GM12891 (cell line): Measurements from ENCODE around the gene KCNJ4.

Experiments used
- DNase-seq: peaks from one replicate; pipeline ENCODE4 v3.0.0; 2011; ENCODE audit warnings: low spot score; ENCODE audit not compliant: insufficient read length
- FAIRE-seq: peaks from 2 replicates; lab custom pipeline; 2011; peaks lifted over from hg19 to GRCh38; lab: Jason Lieb, UNC
- PAX5 ChIP-seq: IDR thresholded peaks from 2 replicates; pipeline ENCODE4 v1.6.1; 2011; ENCODE audit warnings: low read length, moderate library complexity, mild to moderate bottlenecking; ENCODE audit not compliant: insufficient read depth, severe bottlenecking
- POLR2A ChIP-seq: IDR thresholded peaks from 2 replicates; pipeline ENCODE4 v1.6.1; 2011; ENCODE audit warnings: low read depth, low read length, control low read depth
- POLR2AphosphoS5 ChIP-seq: IDR thresholded peaks from 2 replicates; pipeline ENCODE4 v1.6.1; 2011; ENCODE audit warnings: low read depth, low read length, control low read depth
- POU2F2 ChIP-seq: IDR thresholded peaks from 2 replicates; pipeline ENCODE4 v1.6.1; 2011; ENCODE audit warnings: low read depth, mild to moderate bottlenecking, control low read depth, low read length, moderate library complexity
- SPI1 ChIP-seq: IDR thresholded peaks from 2 replicates; pipeline ENCODE4 v1.6.1; 2011; ENCODE audit warnings: low read depth, low read length, control low read depth
- TAF1 ChIP-seq: IDR thresholded peaks from 2 replicates; pipeline ENCODE4 v1.6.1; 2011; ENCODE audit warnings: low read depth, low read length, control low read depth

KCNJ4 gene

DNA sequence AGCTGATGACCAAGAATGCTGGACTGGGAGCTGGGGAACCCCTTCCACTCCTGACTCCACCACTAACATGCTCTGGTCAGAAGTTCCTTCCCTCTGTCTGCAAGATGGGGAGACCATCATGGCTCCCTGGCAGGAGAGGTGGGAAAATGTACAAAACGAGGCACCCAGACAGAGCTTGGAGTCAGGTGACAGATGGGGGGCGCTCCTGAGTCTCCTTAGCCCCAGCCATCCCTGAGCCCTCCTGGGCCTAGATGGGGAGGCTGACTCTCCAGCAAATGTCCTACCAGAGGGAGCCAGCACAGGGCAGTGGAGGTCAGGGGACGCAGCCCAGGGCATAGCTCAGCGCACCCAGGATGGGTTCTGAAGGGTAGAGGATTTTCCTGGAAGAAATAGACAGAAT is 20.0 kb downstream of the KCNJ4 start:
- no peak for TF ChIP-seq SPI1
- DNase-seq (no peak), FAIRE-seq (no peak)

DNA sequence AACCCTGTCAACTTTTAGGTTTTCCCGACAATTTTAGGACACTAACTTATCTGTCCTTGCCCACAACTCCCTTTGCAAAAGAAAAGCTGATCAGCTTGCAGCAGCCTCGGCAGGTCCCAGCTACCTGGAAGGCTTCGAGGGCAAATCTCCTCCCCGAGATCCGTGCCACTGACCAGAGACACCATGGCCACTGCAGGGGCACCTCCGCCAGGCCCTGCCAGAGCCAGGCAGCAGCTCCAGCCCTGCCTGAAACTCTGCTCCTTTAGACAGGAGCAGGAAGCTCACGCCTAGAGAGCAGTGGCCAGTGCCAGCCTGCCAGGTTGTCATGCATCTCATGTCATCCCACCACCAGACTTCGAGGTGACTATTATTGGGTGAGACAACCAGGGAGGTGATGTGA is 21.1 kb downstream of the KCNJ4 start:
- DNase-seq (no peak), FAIRE-seq (no peak)
- TF ChIP-seq PAX5 (no peak), TAF1 (no peak), POLR2A (no peak), POLR2AphosphoS5 (no peak), SPI1 (no peak), POU2F2 (no peak)

DNA sequence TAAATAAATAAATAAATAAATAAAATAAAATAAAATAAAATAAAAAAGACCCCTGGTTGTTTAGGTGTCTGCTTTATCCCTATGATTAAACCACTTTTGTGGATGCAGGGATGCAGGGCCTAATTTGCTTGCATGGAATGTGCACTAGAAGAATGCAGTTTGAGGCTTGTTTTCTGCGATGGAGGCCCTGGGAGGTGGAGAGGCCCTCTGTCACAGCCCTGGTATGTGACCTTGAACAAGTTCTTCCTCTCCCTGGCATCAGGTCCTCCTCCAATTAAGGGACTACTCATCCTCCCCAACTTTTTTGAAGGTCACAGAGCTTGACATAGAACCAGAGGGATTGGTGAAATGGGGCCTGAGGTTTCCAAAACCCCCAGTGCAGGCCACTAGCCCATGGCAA is 22.7 kb downstream of the KCNJ4 start:
- DNase-seq, result no peak
- FAIRE-seq, result no peak
- TF ChIP-seq POLR2AphosphoS5 (no peak), POU2F2 (no peak), TAF1 (no peak), PAX5 (no peak), SPI1 (no peak)

DNA sequence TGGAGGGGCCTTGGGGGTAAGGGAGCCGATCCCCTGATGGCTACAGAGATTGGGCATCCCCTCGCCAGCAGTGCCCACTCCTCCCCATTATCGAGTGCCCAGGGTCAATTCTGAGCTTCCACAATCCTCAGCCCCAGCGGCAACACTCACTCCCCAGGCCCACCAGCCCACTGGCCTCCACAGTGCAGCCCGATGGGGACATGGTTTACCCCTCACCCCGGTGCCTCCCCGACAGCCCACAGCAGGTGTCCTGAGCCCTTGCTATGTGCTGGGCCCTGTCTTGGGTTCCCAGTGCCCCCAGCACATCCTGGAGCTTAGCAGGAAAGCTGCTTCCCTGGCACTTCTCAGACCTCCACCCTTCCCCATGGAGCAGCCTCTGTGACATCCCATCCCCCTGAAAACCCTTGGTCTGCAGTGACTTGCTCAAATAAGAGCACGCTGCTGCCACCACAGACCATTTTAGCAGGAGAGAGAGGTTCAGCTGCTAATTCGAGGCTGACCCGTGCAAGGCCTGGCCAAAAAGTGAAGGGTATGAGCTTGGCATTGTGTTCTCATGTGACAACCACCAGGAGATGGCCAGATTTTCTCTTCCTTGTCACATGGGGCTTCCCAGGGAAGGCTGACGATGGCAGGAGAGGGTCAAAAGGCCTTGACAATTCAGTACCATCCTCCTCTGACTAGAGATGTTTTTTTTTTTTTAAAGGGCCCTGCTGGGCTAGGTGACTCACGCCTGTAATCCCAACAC is 23.6 kb downstream of the KCNJ4 start:
- no peak for FAIRE-seq
- TF ChIP-seq POU2F2, result no peak
- no peak for TF ChIP-seq POLR2AphosphoS5
- TF ChIP-seq POLR2A, result no peak
- TF ChIP-seq TAF1, result no peak
- TF ChIP-seq SPI1, result no peak
- no peak for TF ChIP-seq PAX5

DNA sequence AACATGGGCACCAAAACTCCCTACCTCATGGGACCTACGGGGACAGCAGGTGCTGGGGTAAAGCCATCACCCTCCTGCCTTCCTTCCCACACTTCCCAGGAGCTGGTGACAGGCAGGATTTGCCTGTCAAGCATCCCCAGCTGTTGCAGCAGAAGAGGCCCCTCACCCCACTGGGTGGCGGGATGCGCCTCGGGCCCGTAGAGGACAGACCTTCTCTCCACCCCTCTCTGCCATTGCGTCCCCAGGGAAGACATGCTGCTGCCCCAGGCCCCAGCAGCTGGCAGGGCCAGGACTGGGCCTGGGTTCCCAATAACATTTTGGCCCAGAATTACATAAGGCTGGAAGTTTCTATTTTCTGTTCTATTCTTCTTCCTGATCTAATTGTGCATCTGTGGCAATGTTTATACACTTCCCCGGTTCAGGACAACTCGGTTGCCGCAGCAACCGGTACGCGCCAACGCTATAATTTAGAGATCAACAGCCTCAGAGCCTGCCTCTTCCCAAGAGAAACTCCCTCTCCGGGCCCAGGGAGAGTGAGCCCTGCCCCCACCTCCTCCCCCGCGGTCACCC is 25.4 kb downstream of the KCNJ4 start:
- TF ChIP-seq TAF1, result no peak
- no peak for TF ChIP-seq SPI1
- DNase-seq (no peak), FAIRE-seq (no peak)

More for the DNA sequence above, 23.6 kb downstream of the KCNJ4 start:
- DNase-seq, result no peak

DNA sequence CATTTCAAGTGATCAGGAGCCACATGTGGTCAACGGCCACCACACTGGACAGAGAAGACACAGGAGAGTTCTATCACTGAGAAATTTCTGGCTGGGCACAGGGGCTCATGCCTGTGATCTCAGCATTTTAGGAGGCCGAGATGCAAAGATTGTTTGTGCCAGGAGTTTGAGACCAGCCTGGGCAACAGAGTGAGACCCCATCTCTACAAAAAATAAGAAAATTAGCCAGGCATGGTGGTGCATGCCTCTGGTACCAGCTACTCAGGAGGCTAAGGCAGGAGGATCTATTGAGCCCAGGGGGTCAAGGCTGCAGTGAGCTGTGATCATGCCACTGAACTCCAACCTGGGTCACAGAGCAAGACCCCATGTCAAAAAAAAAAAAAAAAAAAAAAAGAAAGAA is 26.3 kb downstream of the KCNJ4 start:
- no peak for FAIRE-seq
- DNase-seq, result no peak
- TF ChIP-seq PAX5, result no peak

DNA sequence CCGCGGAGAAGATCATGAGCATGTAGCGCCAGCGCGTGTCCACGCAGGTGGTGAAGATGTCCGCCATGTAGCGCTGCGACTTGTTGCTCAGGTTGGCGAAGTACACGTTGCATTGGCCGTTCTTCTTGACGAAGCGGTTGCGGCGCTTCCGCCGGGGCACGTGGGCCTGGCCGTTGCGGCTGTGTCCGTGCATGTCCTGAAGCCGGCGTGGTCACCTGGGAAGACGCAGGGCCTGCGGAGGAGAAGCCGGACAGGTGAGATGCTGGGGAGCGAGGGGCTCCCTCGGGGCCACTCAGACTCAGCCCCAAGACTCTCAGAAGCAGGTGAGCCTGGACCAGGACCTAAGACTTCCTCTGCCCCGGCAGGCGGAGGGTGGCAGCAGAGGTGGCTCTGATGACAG is 27.1 kb downstream of the KCNJ4 start:
- FAIRE-seq (no peak), DNase-seq (no peak)
- TF ChIP-seq POU2F2, result no peak
- no peak for TF ChIP-seq POLR2A
- TF ChIP-seq PAX5, result no peak
- no peak for TF ChIP-seq TAF1
- no peak for TF ChIP-seq SPI1
- TF ChIP-seq POLR2AphosphoS5, result no peak

DNA sequence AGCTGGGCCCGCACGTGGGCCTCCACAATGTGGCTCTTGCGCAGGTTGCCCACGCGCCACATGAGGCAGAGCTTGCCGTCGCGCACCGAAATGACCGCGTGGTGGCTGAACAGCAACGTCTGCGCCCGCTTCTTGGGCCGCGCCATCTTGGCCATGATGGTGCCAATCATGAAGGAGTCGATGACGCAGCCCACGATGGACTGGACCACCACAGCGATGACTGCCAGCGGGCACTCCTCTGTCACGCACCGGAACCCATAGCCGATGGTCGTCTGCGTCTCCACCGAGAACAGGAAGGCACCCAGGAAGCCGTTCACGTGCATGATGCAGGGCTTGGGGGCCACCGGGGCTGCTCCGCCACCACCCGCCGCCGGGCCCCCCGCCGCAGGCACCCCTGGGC is 27.5 kb downstream of the KCNJ4 start:
- no peak for DNase-seq
- TF ChIP-seq PAX5, result no peak
- no peak for TF ChIP-seq POLR2A
- TF ChIP-seq SPI1, result no peak
- no peak for TF ChIP-seq POLR2AphosphoS5
- no peak for TF ChIP-seq POU2F2
- TF ChIP-seq TAF1, result no peak
- no peak for FAIRE-seq

DNA sequence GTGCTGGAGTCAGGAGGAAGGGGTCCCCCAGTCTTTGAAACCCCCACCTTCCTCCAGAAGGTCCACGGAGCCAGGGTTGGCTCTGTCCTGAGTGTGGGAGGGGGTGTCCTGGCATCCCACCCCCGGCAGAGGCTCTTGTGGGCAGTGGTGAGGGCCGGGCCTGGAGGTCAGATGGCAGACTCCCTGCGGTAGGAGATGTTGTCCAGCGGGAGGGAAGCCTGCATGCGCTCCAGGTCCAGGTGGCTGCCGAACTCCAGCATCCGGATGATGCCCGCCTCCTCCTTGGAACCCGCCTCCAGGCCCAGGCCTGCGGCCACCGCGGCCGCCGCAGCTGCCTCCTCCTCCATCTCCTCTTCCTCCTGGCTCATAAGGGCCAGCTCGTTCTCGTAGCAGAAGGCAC is 28.4 kb downstream of the KCNJ4 start:
- DNase-seq (no peak), FAIRE-seq (no peak)
- no peak for TF ChIP-seq POLR2A
- TF ChIP-seq TAF1, result no peak

DNA sequence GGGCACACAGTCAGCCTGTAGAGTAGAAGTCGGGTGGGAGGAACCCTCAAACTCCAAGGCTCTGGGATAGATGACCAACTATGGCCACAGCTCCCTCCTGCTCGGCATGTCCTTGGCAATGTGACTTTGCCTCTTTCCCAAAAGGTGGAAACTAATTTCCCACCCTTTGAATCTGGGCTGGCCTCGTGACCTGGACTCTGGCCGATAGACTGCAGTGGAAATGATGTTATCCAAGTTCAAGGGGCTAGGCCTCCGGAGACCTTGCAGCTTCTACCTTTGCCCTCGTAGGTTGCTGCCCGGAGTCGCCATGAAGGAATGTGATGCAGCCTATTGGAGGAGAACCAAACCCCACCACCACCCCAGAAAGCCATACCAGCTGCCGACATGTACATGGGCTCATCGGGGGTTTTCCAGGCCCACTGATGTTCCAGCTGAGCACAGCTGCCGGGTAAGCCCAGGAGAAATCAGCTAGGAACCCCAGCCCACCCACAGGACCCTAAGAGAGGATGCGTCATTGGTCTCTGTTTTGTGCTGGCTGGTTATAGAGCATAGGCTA is 30.4 kb downstream of the KCNJ4 start:
- FAIRE-seq (no peak), DNase-seq (no peak)

More for the DNA sequence above, 30.4 kb downstream of the KCNJ4 start:
- no peak for TF ChIP-seq POU2F2
- TF ChIP-seq SPI1, result no peak
- TF ChIP-seq POLR2A, result no peak
- no peak for TF ChIP-seq TAF1
- TF ChIP-seq POLR2AphosphoS5, result no peak
- no peak for TF ChIP-seq PAX5
